ENCODE measurements around the gene PI16. TPM values are rescaled to one million over a fixed set of nuclear protein-coding genes. Genes with fewer than 3 reads are reported as not detected.
"Not testable (repeated sequence)": the region's sequence is repeated elsewhere in the genome, so short reads cannot be mapped to it uniquely, and the experiment has no call there.

The PI16 gene
- polyA plus RNA-seq, 1 donor (not counting 4 experiments of a cell fraction or from before 2014, with no cell fraction given), result not detected

GRCh38 chr6:36938536-36938935 lies 16.0 kb upstream of the PI16 start:
- DNase-seq (ENCODE audit: low read depth, low spot score) (no peak), FAIRE-seq (no peak)
- TF ChIP-seq CTCF (optimal IDR thresholded peaks at IDR 0.05 in 1 of 3, IDR thresholded peaks at IDR 0.05 in 1 of 3, conservative IDR thresholded peaks at IDR 0.05 in 1 of 3; ENCODE audit: extremely low read depth in 1 of 3, insufficient read depth in 2 of 3, low read length in 3 of 3) (no peak), EZH2 (IDR thresholded peaks at IDR 0.05; ENCODE audit: low read length) (no peak)
- peaks cover 11% of the 10 kb centered on the region for H3K4me1 ChIP-seq (ENCODE audit: control insufficient read depth, extremely low read depth, insufficient read depth, low read length)
- H3K27me3 ChIP-seq (ENCODE audit: control insufficient read depth, extremely low read depth, insufficient read depth, low read length), result no peaks in the 10 kb centered on the region
- H3K27ac ChIP-seq (ENCODE audit: control insufficient read depth, insufficient read depth, low read length), result no peak overlapping the region
- no peaks in the 10 kb centered on the region for H3K36me3 ChIP-seq (ENCODE audit: control insufficient read depth in 2 of 2, extremely low read depth in 1 of 2, insufficient read depth in 2 of 2, low read length in 2 of 2)
- no peaks in the 10 kb centered on the region for H4K20me1 ChIP-seq (ENCODE audit: control insufficient read depth, extremely low read depth, insufficient read depth, low read length)
- H3K9ac ChIP-seq (ENCODE audit: control insufficient read depth, extremely low read depth, insufficient read depth, low read length), result no peak overlapping the region
- H3K4me2 ChIP-seq (ENCODE audit: control insufficient read depth, extremely low read depth, insufficient read depth, low read depth, low read length), result no peak overlapping the region
- no peak overlapping the region for H3K4me3 ChIP-seq (ENCODE audit: control insufficient read depth in 2 of 3, extremely low read depth in 1 of 3, insufficient read depth in 2 of 3, low read depth in 1 of 3, low read length in 3 of 3)
- no peaks in the 10 kb centered on the region for H3K79me2 ChIP-seq (ENCODE audit: control insufficient read depth, insufficient read depth, low read length)
- H3K9me1 ChIP-seq (ENCODE audit: control insufficient read depth, extremely low read depth, insufficient read depth, low read length), result no peaks in the 10 kb centered on the region
- dilution Hi-C loops (cut with MboI; ENCODE audit: extremely low pct_ligation_motif_present, low sequenced_read_pairs), result no loop called here
- H3K9me3 ChIP-seq (ENCODE audit: control insufficient read depth, low read depth, low read length), result no peaks in the 10 kb centered on the region
- no peak overlapping the region for H2AFZ ChIP-seq (ENCODE audit: control insufficient read depth, low read length)

GRCh38 chr6:36939005-36939404 lies 15.5 kb upstream of the PI16 start:
- dilution Hi-C loops (cut with MboI; ENCODE audit: extremely low pct_ligation_motif_present, low sequenced_read_pairs); H2AFZ ChIP-seq (ENCODE audit: control insufficient read depth, low read length); H3K36me3 ChIP-seq (ENCODE audit: control insufficient read depth in 2 of 2, extremely low read depth in 1 of 2, insufficient read depth in 2 of 2, low read length in 2 of 2); H3K4me2 ChIP-seq (ENCODE audit: control insufficient read depth, extremely low read depth, insufficient read depth, low read depth, low read length); H3K79me2 ChIP-seq (ENCODE audit: control insufficient read depth, insufficient read depth, low read length); DNase-seq (ENCODE audit: low read depth, low spot score); H3K4me1 ChIP-seq (ENCODE audit: control insufficient read depth, extremely low read depth, insufficient read depth, low read length); H3K4me3 ChIP-seq (ENCODE audit: control insufficient read depth in 2 of 3, extremely low read depth in 1 of 3, insufficient read depth in 2 of 3, low read depth in 1 of 3, low read length in 3 of 3); H3K27me3 ChIP-seq (ENCODE audit: control insufficient read depth, extremely low read depth, insufficient read depth, low read length); H4K20me1 ChIP-seq (ENCODE audit: control insufficient read depth, extremely low read depth, insufficient read depth, low read length); H3K27ac ChIP-seq (ENCODE audit: control insufficient read depth, insufficient read depth, low read length); H3K9me1 ChIP-seq (ENCODE audit: control insufficient read depth, extremely low read depth, insufficient read depth, low read length); H3K9me3 ChIP-seq (ENCODE audit: control insufficient read depth, low read depth, low read length); H3K9ac ChIP-seq (ENCODE audit: control insufficient read depth, extremely low read depth, insufficient read depth, low read length); FAIRE-seq: not testable (repeated sequence)

- Histone ChIP-seq H3K9me1 (ENCODE audit: control insufficient read depth, extremely low read depth, insufficient read depth, low read length) (no peaks in the 10 kb centered on the region), H2AFZ (ENCODE audit: control insufficient read depth, low read length) (no peak overlapping the region), H3K27ac (ENCODE audit: control insufficient read depth, insufficient read depth, low read length) (no peak overlapping the region), H3K36me3 (ENCODE audit: control insufficient read depth in 2 of 2, extremely low read depth in 1 of 2, insufficient read depth in 2 of 2, low read length in 2 of 2) (no peaks in the 10 kb centered on the region), H3K4me2 (ENCODE audit: control insufficient read depth, extremely low read depth, insufficient read depth, low read depth, low read length) (no peak overlapping the region), H3K79me2 (ENCODE audit: control insufficient read depth, insufficient read depth, low read length) (no peaks in the 10 kb centered on the region), H3K4me1 (ENCODE audit: control insufficient read depth, extremely low read depth, insufficient read depth, low read length) (peaks cover 7% of the 10 kb centered on the region), H3K4me3 (ENCODE audit: control insufficient read depth in 2 of 3, extremely low read depth in 1 of 3, insufficient read depth in 2 of 3, low read depth in 1 of 3, low read length in 3 of 3) (no peak overlapping the region), H3K9me3 (ENCODE audit: control insufficient read depth, low read depth, low read length) (no peaks in the 10 kb centered on the region), H4K20me1 (ENCODE audit: control insufficient read depth, extremely low read depth, insufficient read depth, low read length) (no peaks in the 10 kb centered on the region), H3K9ac (ENCODE audit: control insufficient read depth, extremely low read depth, insufficient read depth, low read length) (no peak overlapping the region), H3K27me3 (ENCODE audit: control insufficient read depth, extremely low read depth, insufficient read depth, low read length) (peaks cover 11% of the 10 kb centered on the region)
- dilution Hi-C loops (cut with MboI; ENCODE audit: extremely low pct_ligation_motif_present, low sequenced_read_pairs), result no loop called here
- TF ChIP-seq CTCF (optimal IDR thresholded peaks at IDR 0.05 in 1 of 3, IDR thresholded peaks at IDR 0.05 in 1 of 3, conservative IDR thresholded peaks at IDR 0.05 in 1 of 3; ENCODE audit: extremely low read depth in 1 of 3, insufficient read depth in 2 of 3, low read length in 3 of 3) (no peak), EZH2 (IDR thresholded peaks at IDR 0.05; ENCODE audit: low read length) (no peak)
- FAIRE-seq, result no peak
- no peak for DNase-seq (ENCODE audit: low read depth, low spot score)
Measured at GRCh38 chr6:36940027-36940426, 14.5 kb upstream of the PI16 start.

- H3K36me3 ChIP-seq (ENCODE audit: control insufficient read depth in 2 of 2, extremely low read depth in 1 of 2, insufficient read depth in 2 of 2, low read length in 2 of 2); dilution Hi-C loops (cut with MboI; ENCODE audit: extremely low pct_ligation_motif_present, low sequenced_read_pairs); H3K4me2 ChIP-seq (ENCODE audit: control insufficient read depth, extremely low read depth, insufficient read depth, low read depth, low read length); H3K79me2 ChIP-seq (ENCODE audit: control insufficient read depth, insufficient read depth, low read length); H3K9ac ChIP-seq (ENCODE audit: control insufficient read depth, extremely low read depth, insufficient read depth, low read length); H3K9me1 ChIP-seq (ENCODE audit: control insufficient read depth, extremely low read depth, insufficient read depth, low read length); H4K20me1 ChIP-seq (ENCODE audit: control insufficient read depth, extremely low read depth, insufficient read depth, low read length); H3K4me1 ChIP-seq (ENCODE audit: control insufficient read depth, extremely low read depth, insufficient read depth, low read length); H3K4me3 ChIP-seq (ENCODE audit: control insufficient read depth in 2 of 3, extremely low read depth in 1 of 3, insufficient read depth in 2 of 3, low read depth in 1 of 3, low read length in 3 of 3); H3K27ac ChIP-seq (ENCODE audit: control insufficient read depth, insufficient read depth, low read length); H2AFZ ChIP-seq (ENCODE audit: control insufficient read depth, low read length); DNase-seq (ENCODE audit: low read depth, low spot score); H3K9me3 ChIP-seq (ENCODE audit: control insufficient read depth, low read depth, low read length); FAIRE-seq: not testable (repeated sequence)
- H3K27me3 ChIP-seq (ENCODE audit: control insufficient read depth, extremely low read depth, insufficient read depth, low read length), result peaks cover 11% of the 10 kb centered on the region
Measured at GRCh38 chr6:36941561-36941960, 13.0 kb upstream of the PI16 start.

Data from keratinocyte (primary cell).